SK-N-MC (cell line): ENCODE results near the gene ADARB2.
A peak's percentile ranks its signal among the peaks of the same experiment; 100 is the strongest.

Experiments
- EZH2 ChIP-seq: fragments of 200-600 bp; sonication (generic); IDR thresholded peaks from one replicate; pipeline ENCODE4 v1.6.1; 2017; ENCODE audit warnings: antibody characterized with exemption
- POLR2AphosphoS5 ChIP-seq: IDR thresholded peaks from 2 replicates; pipeline ENCODE4 v1.6.1; 2012; ENCODE audit warnings: mild to moderate bottlenecking, low read depth, low read length, borderline replicate concordance

- TF ChIP-seq POLR2AphosphoS5 (peak; percentile 72), EZH2 (no peak)
Observed at GRCh38 chr10:1737222-1738061, at the start of gene ADARB2.
